ENCODE measurements around the gene MBD3. TPM values are rescaled to one million over a fixed set of nuclear protein-coding genes. Genes with fewer than 3 reads are reported as not detected.

Gene MBD3
- total and polyA plus RNA-seq, 3 donors from 2014 or later = 78.3 to 153 (median 146) TPM

- no peaks in the 10 kb centered on the region for H3K27me3 ChIP-seq
- H3K4me1 ChIP-seq = no peaks in the 10 kb centered on the region
- no peak overlapping the region for H3K27ac ChIP-seq
- no peaks in the 10 kb centered on the region for H3K36me3 ChIP-seq (ENCODE audit: low read depth, missing control alignments)
- TF ChIP-seq POLR2A (IDR thresholded peaks at IDR 0.05) = no peak
- TF ChIP-seq CTCF (IDR thresholded peaks at IDR 0.05) = no peak
- intact Hi-C loops (cut with DNase I; ENCODE audit: low total_unique reads) = no loop called here
- H3K4me3 ChIP-seq = no peak overlapping the region
- WGBS, 2 donors = 86 to 92% methylated on average over 8 of the region's 8 CpGs
- DNase-seq = no peak
- no peaks in the 10 kb centered on the region for H3K9me3 ChIP-seq
Measured at GRCh38 chr19:1616396-1616795, 23.7 kb upstream of the MBD3 start.

- H3K36me3 ChIP-seq (ENCODE audit: low read depth, missing control alignments) = no peaks in the 10 kb centered on the region
- DNase-seq = no peak
- TF ChIP-seq POLR2A (IDR thresholded peaks at IDR 0.05) (no peak), CTCF (IDR thresholded peaks at IDR 0.05) (no peak)
- H3K4me1 ChIP-seq = no peaks in the 10 kb centered on the region
- no peaks in the 10 kb centered on the region for H3K27me3 ChIP-seq
- WGBS, 2 donors = 92 to 94% methylated on average over 19 to 39 of the region's 41 CpGs
- H3K4me3 ChIP-seq = no peak overlapping the region
- H3K9me3 ChIP-seq = no peaks in the 10 kb centered on the region
- no peak overlapping the region for H3K27ac ChIP-seq
- intact Hi-C loops (cut with DNase I; ENCODE audit: low total_unique reads) = no loop called here
Measured at GRCh38 chr19:1615156-1615765, 22.6 kb upstream of the MBD3 start.

GRCh38 chr19:1613808-1614570, 21.3 kb upstream of the MBD3 start:
- 91% methylated on average over 22 to 32 of the region's 32 CpGs for WGBS, 2 donors
- H3K27ac ChIP-seq = no peak overlapping the region
- H3K27me3 ChIP-seq = no peaks in the 10 kb centered on the region
- no peak overlapping the region for H3K4me3 ChIP-seq
- intact Hi-C loops (cut with DNase I; ENCODE audit: low total_unique reads) = no loop called here
- no peak for DNase-seq
- H3K9me3 ChIP-seq = no peaks in the 10 kb centered on the region
- H3K36me3 ChIP-seq (ENCODE audit: low read depth, missing control alignments) = no peaks in the 10 kb centered on the region
- no peak for TF ChIP-seq CTCF (IDR thresholded peaks at IDR 0.05)
- TF ChIP-seq POLR2A (IDR thresholded peaks at IDR 0.05) = no peak
- peaks cover 11% of the 10 kb centered on the region for H3K4me1 ChIP-seq

GRCh38 chr19:1613146-1613545, 20.5 kb upstream of the MBD3 start:
- no peaks in the 10 kb centered on the region for H3K36me3 ChIP-seq (ENCODE audit: low read depth, missing control alignments)
- WGBS, 2 donors = 76 to 77% methylated on average over 4 to 9 of the region's 9 CpGs
- no peak overlapping the region for H3K27ac ChIP-seq
- no peaks in the 10 kb centered on the region for H3K27me3 ChIP-seq
- no peaks in the 10 kb centered on the region for H3K9me3 ChIP-seq
- intact Hi-C loops (cut with DNase I; ENCODE audit: low total_unique reads) = no loop called here
- H3K4me3 ChIP-seq = no peak overlapping the region
- peaks cover 16% of the 10 kb centered on the region for H3K4me1 ChIP-seq
- no peak for DNase-seq
- no peak for TF ChIP-seq POLR2A (IDR thresholded peaks at IDR 0.05)
- no peak for TF ChIP-seq CTCF (IDR thresholded peaks at IDR 0.05)
